GM19099 (cell line): ENCODE results near the gene SFXN5.

Experiments
- POLR2A ChIP-seq: IDR thresholded peaks from 3 replicates; pipeline ENCODE4 v1.6.1; 2011; ENCODE audit warnings: low read depth; ENCODE audit not compliant: insufficient read length; ENCODE audit errors: extremely low read depth

SFXN5 gene

GRCh38 chr2:73087311-73087710, 15.8 kb upstream of the SFXN5 start:
- no peak for TF ChIP-seq POLR2A

- TF ChIP-seq POLR2A = no peak
Observed at GRCh38 chr2:73085691-73086090, 14.2 kb upstream of the SFXN5 start.

GRCh38 chr2:73084971-73085370, 13.5 kb upstream of the SFXN5 start:
- no peak for TF ChIP-seq POLR2A

- no peak for TF ChIP-seq POLR2A
Observed at GRCh38 chr2:73083886-73084800, 12.6 kb upstream of the SFXN5 start.

- TF ChIP-seq POLR2A = no peak
Observed at GRCh38 chr2:73082523-73083410, 11.3 kb upstream of the SFXN5 start.

- TF ChIP-seq POLR2A = no peak
Observed at GRCh38 chr2:73081181-73081671, 9.7 kb upstream of the SFXN5 start.

- no peak for TF ChIP-seq POLR2A
Observed at GRCh38 chr2:73080321-73081131, 9.0 kb upstream of the SFXN5 start.

- no peak for TF ChIP-seq POLR2A
Observed at GRCh38 chr2:73079636-73080035, 8.1 kb upstream of the SFXN5 start.

GRCh38 chr2:73078457-73079411, 7.2 kb upstream of the SFXN5 start:
- TF ChIP-seq POLR2A = no peak

- TF ChIP-seq POLR2A = no peak
Observed at GRCh38 chr2:73077424-73077795, 5.9 kb upstream of the SFXN5 start.

GRCh38 chr2:73076701-73077423, 5.3 kb upstream of the SFXN5 start:
- no peak for TF ChIP-seq POLR2A

GRCh38 chr2:73075477-73076373, 4.2 kb upstream of the SFXN5 start:
- no peak for TF ChIP-seq POLR2A
